GM12878 (cell line): Measurements from ENCODE around the gene TSC22D1. TPM values are rescaled to one million over a fixed set of nuclear protein-coding genes. Genes with fewer than 3 reads are reported as not detected.

Experiments
- ATAC-seq: fragments of 200-7000 bp; cut with Tn5 transposase; 3 replicates; pipeline ENCODE4 v1.9.1; 2020; ENCODE audit warnings: mild to moderate bottlenecking, moderate library complexity
- BruUV-seq: library from RNA; stranded (reverse); fragments of 400-500 nt; replicated peaks from 2 replicates; lab custom pipeline; 2021; lab: Mats Ljungman, UMichigan
- CTCF ChIA-PET: fragments of 300-600 bp; sonication (Branson Sonifier 250); formaldehyde crosslinking; extraction: SDS; loops from one replicate; lab custom pipeline; 2021; ENCODE audit warnings: inconsistent platforms; lab: Yijun Ruan, JAX
- POLR2A ChIA-PET: fragments of 350-600 bp; formaldehyde crosslinking; extraction: SDS; loops from one replicate; lab custom pipeline; 2021; ENCODE audit warnings: inconsistent platforms; lab: Charles Lee
- RAD21 ChIA-PET: fragments of 300-600 bp; sonication (Branson Sonifier 250); formaldehyde crosslinking; loops from one replicate; lab custom pipeline; 2023; ENCODE audit warnings: antibody characterized with exemption; ENCODE audit not compliant: unreplicated experiment; lab: Charles Lee
- SMC1A ChIA-PET: fragments of 300-600 bp; sonication (Branson Sonifier 250); formaldehyde crosslinking; loops from one replicate; lab custom pipeline; 2023; ENCODE audit not compliant: unreplicated experiment, uncharacterized antibody; lab: Charles Lee
- DNase-seq: peaks from one replicate; pipeline ENCODE4 v3.0.0-alpha.2; 2011; ENCODE audit warnings: low read depth, low spot score
- FAIRE-seq: peaks from 3 replicates; lab custom pipeline; 2011; peaks lifted over from hg19 to GRCh38; lab: Jason Lieb, UNC
- H2AFZ ChIP-seq: 2 replicates; pipeline ENCODE4 v1.6.0; 2011; ENCODE audit warnings: low read depth, low read length, control low read depth; ENCODE audit not compliant: control insufficient read depth
- H3K27ac ChIP-seq: 2 replicates; pipeline ENCODE4 v1.5.1; 2011; ENCODE audit warnings: control low read depth; ENCODE audit not compliant: control insufficient read depth, insufficient read depth
- H3K27me3 ChIP-seq, 2 experiments: replicated peaks in 1 of 2; 2 replicates each; pipeline versions ENCODE4 v1.6.0 to v1.6.1; 2011; ENCODE audit warnings: low read length in 1 of 2; ENCODE audit not compliant: control insufficient read depth in 2 of 2, insufficient read depth in 2 of 2
- H3K36me3 ChIP-seq, 2 experiments: 2 replicates each; pipeline ENCODE4 v1.5.1; 2011; ENCODE audit warnings: low read length in 1 of 2; ENCODE audit not compliant: control insufficient read depth in 2 of 2, insufficient read depth in 2 of 2
- H3K4me1 ChIP-seq: 2 replicates; pipeline ENCODE4 v1.6.1; 2011; ENCODE audit warnings: mild to moderate bottlenecking, low read length, moderate library complexity, mixed read lengths; ENCODE audit not compliant: control insufficient read depth, insufficient read depth
- H3K4me2 ChIP-seq: 2 replicates; pipeline ENCODE4 v1.6.0; 2011; ENCODE audit warnings: control low read depth; ENCODE audit not compliant: control insufficient read depth, insufficient read depth
- H3K4me3 ChIP-seq: fragments of 200-600 bp; sonication (generic); 2 replicates; pipeline ENCODE4 v1.5.1; 2016
- H3K79me2 ChIP-seq: 2 replicates; pipeline ENCODE4 v1.6.0; 2011; ENCODE audit warnings: low read length; ENCODE audit not compliant: control insufficient read depth, insufficient read depth
- H3K9ac ChIP-seq: 2 replicates; pipeline ENCODE4 v1.8.0; 2011; ENCODE audit warnings: low read length, control low read depth, mixed read lengths; ENCODE audit not compliant: control insufficient read depth, insufficient read depth
- H3K9me3 ChIP-seq: replicated peaks from 3 replicates; pipeline ENCODE4 v1.5.1; 2011; ENCODE audit warnings: mild to moderate bottlenecking, low read length; ENCODE audit not compliant: control insufficient read depth, insufficient read depth
- H4K20me1 ChIP-seq: 2 replicates; pipeline ENCODE4 v1.6.0; 2011; ENCODE audit not compliant: control insufficient read depth, insufficient read depth
- E2F4 ChIP-seq: IDR thresholded peaks from 2 replicates; pipeline ENCODE4 v1.6.1; 2012; ENCODE audit warnings: low read depth, low read length, improper control_type of control experiment
- ETV6 ChIP-seq, 2 experiments: fragments of 450-650 bp in 1 of 2; IDR thresholded peaks in 1 of 2; conservative IDR thresholded peaks in 1 of 2; 2 replicates each; pipeline ENCODE4 v1.6.1; 2014; ENCODE audit warnings: antibody characterized with exemption in 1 of 2, borderline replicate concordance in 1 of 2, low read depth in 1 of 2, mild to moderate bottlenecking in 1 of 2, moderate library complexity in 1 of 2
- NR2C1 ChIP-seq: fragments of 450-650 bp; IDR thresholded peaks from 2 replicates; pipeline ENCODE4 v1.6.1; 2017; ENCODE audit warnings: antibody characterized with exemption, mild to moderate bottlenecking, moderate library complexity
- POLR2AphosphoS2 ChIP-seq: IDR thresholded peaks from 2 replicates; pipeline ENCODE4 v1.6.1; 2011; ENCODE audit warnings: low read depth, mild to moderate bottlenecking, low read length, improper control_type of control experiment, moderate library complexity
- RELA ChIP-seq: fragments of 450-650 bp; IDR thresholded peaks from 2 replicates; pipeline ENCODE4 v1.8.0; 2014; ENCODE audit warnings: borderline replicate concordance; ENCODE audit not compliant: partially characterized antibody
- SMC3 ChIP-seq: IDR thresholded peaks from 2 replicates; pipeline ENCODE4 v1.6.1; 2011; ENCODE audit warnings: low read length, improper control_type of control experiment, borderline replicate concordance
- TCF3 ChIP-seq: IDR thresholded peaks from 2 replicates; pipeline ENCODE4 v1.6.1; 2012; ENCODE audit warnings: low read depth, mild to moderate bottlenecking, low read length, borderline replicate concordance; ENCODE audit not compliant: insufficient read depth
- ZNF384 ChIP-seq: IDR thresholded peaks from 2 replicates; pipeline ENCODE4 v1.6.1; 2012; ENCODE audit warnings: low read depth, mild to moderate bottlenecking, low read length, improper control_type of control experiment, borderline replicate concordance
- ZNF592 ChIP-seq: fragments of 450-650 bp; IDR thresholded peaks from 2 replicates; pipeline ENCODE4 v1.6.1; 2017; ENCODE audit warnings: mild to moderate bottlenecking, moderate library complexity
- ZNF622 ChIP-seq: fragments of 450-650 bp; IDR thresholded peaks from 2 replicates; pipeline ENCODE4 v1.6.1; 2017; ENCODE audit warnings: mild to moderate bottlenecking, inconsistent platforms
- WGBS: methylation state at CpG from one replicate; pipeline ENCODE4 v1.1.6; 2016; ENCODE audit warnings: low lambda C conversion rate; ENCODE audit not compliant: insufficient replicate concordance, insufficient coverage; ENCODE audit errors: missing lambda C conversion rate; 5-methylcytosine and 5-hydroxymethylcytosine counted together
- in situ Hi-C: fragments of 300-500 bp; cut with MboI; formaldehyde crosslinking; loops from 9 replicates; pipeline ENCODE4 v1.14.3; 2018; ENCODE audit warnings: mixed read lengths
- intact Hi-C: fragments of 100-400 bp; cut with micrococcal nuclease; formaldehyde crosslinking; loops from one replicate; pipeline ENCODE4 v1.14.2; 2022; ENCODE audit not compliant: unreplicated experiment
- polyA plus RNA-seq, 11 experiments: library from polyadenylated mRNA; depleted of rRNA in 4 of 11; unstranded in 6 of 11; stranded (reverse) in 5 of 11; fragments of >200 nt; fragmentation: Nextera tagmentation in 4 of 11; fragmentation: Illumina TruSeq in 1 of 11; extraction: Ambion mirVana in 4 of 11; extraction: Trizol in 1 of 11; gene quantifications; 1 replicate in 1 of 11; 2 replicates in 10 of 11; pipeline versions ENCODE4 v1.2.1 to v1.2.3, GENCODE V29; 2011 to 2016; ENCODE audit warnings: inconsistent platforms in 2 of 11, missing spikeins in 2 of 11, low read depth in 1 of 11
- total RNA-seq, 4 experiments: library from RNA; depleted of rRNA in 3 of 4; stranded (reverse); fragments of >200 nt in 3 of 4; fragmentation: Illumina TruSeq in 1 of 4; extraction: Trizol in 1 of 4; gene quantifications; 2 replicates each; pipeline versions ENCODE4 v1.2.1 to v1.2.3, GENCODE V29; 2013 to 2021
- TF ChIP-seq, protein P1 (sequence below): IDR thresholded peaks from 2 replicates; pipeline ENCODE4 v1.6.1; 2012; ENCODE audit warnings: improper control_type of control experiment, low read depth, low read length; ENCODE audit not compliant: insufficient replicate concordance

The TSC22D1 gene
- total and polyA plus RNA-seq, 10 of the 15 experiments (the other 5 are each of a cell fraction or from before 2014, with no cell fraction given) = 0.37 to 15.7 (median 7.5) TPM

DNA sequence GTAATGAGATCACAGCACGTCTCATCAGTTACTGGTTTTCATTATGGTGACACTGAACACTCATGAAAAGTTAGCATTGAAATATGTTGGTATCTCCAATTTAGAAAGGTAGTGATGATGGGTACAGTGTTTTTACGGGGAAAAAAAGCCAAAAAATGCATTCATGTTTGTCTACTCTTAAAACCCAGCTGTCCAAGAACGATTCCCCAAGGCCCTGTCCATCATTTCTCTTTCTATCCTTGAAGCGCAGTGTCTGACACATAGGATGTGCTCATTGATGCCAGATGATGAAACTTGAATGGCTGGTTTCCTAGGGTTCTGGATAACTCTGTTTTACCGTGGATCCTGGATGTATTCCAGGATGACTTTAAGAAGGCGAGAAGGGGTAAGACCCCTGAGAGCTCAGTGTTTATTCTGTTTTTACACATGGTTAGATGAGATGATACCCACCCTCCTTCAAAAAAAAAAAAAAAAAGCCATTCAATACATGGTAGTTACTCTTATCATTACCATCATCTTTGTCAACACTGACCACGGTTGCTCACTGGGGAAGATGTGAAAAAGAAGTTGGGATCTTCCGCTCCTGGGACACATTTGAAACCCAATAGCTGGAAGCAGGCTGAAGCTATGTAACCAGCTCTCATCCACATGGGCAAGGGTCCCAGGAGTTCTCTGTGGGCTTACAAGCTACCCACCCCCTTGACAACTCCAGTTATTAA, 180.0 kb downstream of the TSC22D1 start:
- BruUV-seq = no TSS peak
- Histone ChIP-seq H3K9me3 (no peaks in the 10 kb centered on the region), H3K4me1 (no peaks in the 10 kb centered on the region), H4K20me1 (no peaks in the 10 kb centered on the region), H3K79me2 (no peaks in the 10 kb centered on the region), H3K36me3 (no peaks in the 10 kb centered on the region), H3K27me3 (no peaks in the 10 kb centered on the region), H3K4me3 (no peak overlapping the region), H2AFZ (no peak overlapping the region), H3K4me2 (no peak overlapping the region), H3K9ac (no peak overlapping the region), H3K27ac (no peak overlapping the region)
- FAIRE-seq = no peak
- ChIA-PET POLR2A (no interaction called here), SMC1A (interaction anchor here (0.6 kb wide), 1 partner anchor 1931 kb away, joined by 4 read pairs; no protein-coding TSS in a partner anchor), RAD21 (no interaction called here), CTCF (no interaction called here)
- intact Hi-C loops (no loop called here), in situ Hi-C loops (no loop called here)
- no peak for DNase-seq
- no peak for ATAC-seq
- WGBS = 49% methylated on average over 8 of the region's 8 CpGs
- TF ChIP-seq ETV6 (conservative IDR thresholded peaks at IDR 0.05 in 1 of 2, IDR thresholded peaks at IDR 0.05 in 1 of 2; ENCODE audit: borderline replicate concordance in 1 of 2, low read depth in 1 of 2) = no peak
- TF ChIP-seq ZNF622 = no peak
- TF ChIP-seq, protein P1, sequence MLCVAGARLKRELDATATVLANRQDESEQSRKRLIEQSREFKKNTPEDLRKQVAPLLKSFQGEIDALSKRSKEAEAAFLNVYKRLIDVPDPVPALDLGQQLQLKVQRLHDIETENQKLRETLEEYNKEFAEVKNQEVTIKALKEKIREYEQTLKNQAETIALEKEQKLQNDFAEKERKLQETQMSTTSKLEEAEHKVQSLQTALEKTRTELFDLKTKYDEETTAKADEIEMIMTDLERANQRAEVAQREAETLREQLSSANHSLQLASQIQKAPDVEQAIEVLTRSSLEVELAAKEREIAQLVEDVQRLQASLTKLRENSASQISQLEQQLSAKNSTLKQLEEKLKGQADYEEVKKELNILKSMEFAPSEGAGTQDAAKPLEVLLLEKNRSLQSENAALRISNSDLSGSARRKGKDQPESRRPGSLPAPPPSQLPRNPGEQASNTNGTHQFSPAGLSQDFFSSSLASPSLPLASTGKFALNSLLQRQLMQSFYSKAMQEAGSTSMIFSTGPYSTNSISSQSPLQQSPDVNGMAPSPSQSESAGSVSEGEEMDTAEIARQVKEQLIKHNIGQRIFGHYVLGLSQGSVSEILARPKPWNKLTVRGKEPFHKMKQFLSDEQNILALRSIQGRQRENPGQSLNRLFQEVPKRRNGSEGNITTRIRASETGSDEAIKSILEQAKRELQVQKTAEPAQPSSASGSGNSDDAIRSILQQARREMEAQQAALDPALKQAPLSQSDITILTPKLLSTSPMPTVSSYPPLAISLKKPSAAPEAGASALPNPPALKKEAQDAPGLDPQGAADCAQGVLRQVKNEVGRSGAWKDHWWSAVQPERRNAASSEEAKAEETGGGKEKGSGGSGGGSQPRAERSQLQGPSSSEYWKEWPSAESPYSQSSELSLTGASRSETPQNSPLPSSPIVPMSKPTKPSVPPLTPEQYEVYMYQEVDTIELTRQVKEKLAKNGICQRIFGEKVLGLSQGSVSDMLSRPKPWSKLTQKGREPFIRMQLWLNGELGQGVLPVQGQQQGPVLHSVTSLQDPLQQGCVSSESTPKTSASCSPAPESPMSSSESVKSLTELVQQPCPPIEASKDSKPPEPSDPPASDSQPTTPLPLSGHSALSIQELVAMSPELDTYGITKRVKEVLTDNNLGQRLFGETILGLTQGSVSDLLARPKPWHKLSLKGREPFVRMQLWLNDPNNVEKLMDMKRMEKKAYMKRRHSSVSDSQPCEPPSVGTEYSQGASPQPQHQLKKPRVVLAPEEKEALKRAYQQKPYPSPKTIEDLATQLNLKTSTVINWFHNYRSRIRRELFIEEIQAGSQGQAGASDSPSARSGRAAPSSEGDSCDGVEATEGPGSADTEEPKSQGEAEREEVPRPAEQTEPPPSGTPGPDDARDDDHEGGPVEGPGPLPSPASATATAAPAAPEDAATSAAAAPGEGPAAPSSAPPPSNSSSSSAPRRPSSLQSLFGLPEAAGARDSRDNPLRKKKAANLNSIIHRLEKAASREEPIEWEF = no peak
- no peak for TF ChIP-seq RELA
- TF ChIP-seq NR2C1 = no peak
- no peak for TF ChIP-seq TCF3
- no peak for TF ChIP-seq E2F4
- TF ChIP-seq ZNF384 = no peak
- TF ChIP-seq SMC3 = no peak
- TF ChIP-seq ZNF592 = no peak
- TF ChIP-seq POLR2AphosphoS2 = no peak
